KBM-7 (cell line): ENCODE data around the gene MAPK8IP3.
"Not testable (repeated sequence)": the region's sequence is repeated elsewhere in the genome, so short reads cannot be mapped to it uniquely, and the experiment has no call there.

ENCODE experiments used
- DNase-seq: peaks from one replicate; pipeline ENCODE4 v3.0.0-alpha.2; 2015
- in situ Hi-C: fragments of 300-500 bp; cut with MboI; formaldehyde crosslinking; loops from 2 replicates; pipeline ENCODE4 v1.14.3; 2020; ENCODE audit warnings: low sequenced_read_pairs, low pct_unique_long_range_greater_than_20kb, mixed read lengths

Gene MAPK8IP3

GRCh38 chr16:1677942-1678499 lies 28.0 kb upstream of the MAPK8IP3 start, which contains the start of gene JPT2:
Gene JPT2, plus strand, starts transcription at chr16:1678279. Its CDS starts 34 bp downstream, at chr16:1678313.
- in situ Hi-C loops: no loop called here
- peak; percentile 97 for DNase-seq

GRCh38 chr16:1678500-1679098 lies 27.4 kb upstream of the MAPK8IP3 start:
- DNase-seq: peak; percentile 27

GRCh38 chr16:1680361-1680760 lies 25.6 kb upstream of the MAPK8IP3 start:
- no peak for DNase-seq
- in situ Hi-C loops: no loop called here

More at GRCh38 chr16:1678500-1679098, 27.4 kb upstream of the MAPK8IP3 start:
- in situ Hi-C loops: no loop called here

GRCh38 chr16:1681032-1681431 lies 25.0 kb upstream of the MAPK8IP3 start:
- no peak for DNase-seq
- in situ Hi-C loops: no loop called here

- in situ Hi-C loops: no loop called here
- DNase-seq: no peak
These were observed 18.3 kb upstream of the MAPK8IP3 start for GRCh38 chr16:1687427-1688316.

- in situ Hi-C loops: no loop called here
- no peak for DNase-seq
These were observed 17.0 kb upstream of the MAPK8IP3 start for GRCh38 chr16:1688807-1689560.

- no peak for DNase-seq
- in situ Hi-C loops: no loop called here
These were observed 16.1 kb upstream of the MAPK8IP3 start for GRCh38 chr16:1689853-1690252.

- no peak for DNase-seq
These were observed 15.2 kb upstream of the MAPK8IP3 start for GRCh38 chr16:1690810-1691209.

GRCh38 chr16:1691276-1691675 lies 14.7 kb upstream of the MAPK8IP3 start:
- DNase-seq: no peak
- in situ Hi-C loops: no loop called here

More at GRCh38 chr16:1690810-1691209, 15.2 kb upstream of the MAPK8IP3 start:
- in situ Hi-C loops: no loop called here

- no peak for DNase-seq
- in situ Hi-C loops: no loop called here
These were observed 14.0 kb upstream of the MAPK8IP3 start for GRCh38 chr16:1691956-1692355.

- in situ Hi-C loops: no loop called here
- no peak for DNase-seq
These were observed 9.1 kb upstream of the MAPK8IP3 start for GRCh38 chr16:1696863-1697262.

GRCh38 chr16:1698680-1699079 lies 7.3 kb upstream of the MAPK8IP3 start:
- in situ Hi-C loops: no loop called here
- DNase-seq: no peak

- in situ Hi-C loops: no loop called here
- DNase-seq: no peak
These were observed 5.7 kb upstream of the MAPK8IP3 start for GRCh38 chr16:1700246-1700645.

GRCh38 chr16:1701216-1701878 lies 4.6 kb upstream of the MAPK8IP3 start:
- in situ Hi-C loops: no loop called here
- no peak for DNase-seq

- DNase-seq, in situ Hi-C loops: not testable (repeated sequence)
These were observed 689 bp upstream of the MAPK8IP3 start for GRCh38 chr16:1705324-1705687.

- in situ Hi-C loops: no loop called here
- no peak for DNase-seq
These were observed 594 bp downstream of the MAPK8IP3 start for GRCh38 chr16:1706386-1707192.

- DNase-seq: peak; percentile 30
- in situ Hi-C loops: no loop called here
These were observed 1.3 kb downstream of the MAPK8IP3 start for GRCh38 chr16:1707193-1707790.
